GM18909 (cell line): ENCODE results near the gene CENPA.
A peak's percentile ranks its signal among the peaks of the same experiment; 100 is the strongest.
"Not testable (repeated sequence)": the region's sequence is repeated elsewhere in the genome, so short reads cannot be mapped to it uniquely, and the experiment has no call there.

Source experiments
- ATAC-seq: cut with Tn5 transposase; IDR thresholded peaks from one replicate; pipeline ENCODE4 v1.9.1; 2021; ENCODE audit warnings: mild to moderate bottlenecking; ENCODE audit not compliant: unreplicated experiment, poor library complexity

Gene CENPA

DNA sequence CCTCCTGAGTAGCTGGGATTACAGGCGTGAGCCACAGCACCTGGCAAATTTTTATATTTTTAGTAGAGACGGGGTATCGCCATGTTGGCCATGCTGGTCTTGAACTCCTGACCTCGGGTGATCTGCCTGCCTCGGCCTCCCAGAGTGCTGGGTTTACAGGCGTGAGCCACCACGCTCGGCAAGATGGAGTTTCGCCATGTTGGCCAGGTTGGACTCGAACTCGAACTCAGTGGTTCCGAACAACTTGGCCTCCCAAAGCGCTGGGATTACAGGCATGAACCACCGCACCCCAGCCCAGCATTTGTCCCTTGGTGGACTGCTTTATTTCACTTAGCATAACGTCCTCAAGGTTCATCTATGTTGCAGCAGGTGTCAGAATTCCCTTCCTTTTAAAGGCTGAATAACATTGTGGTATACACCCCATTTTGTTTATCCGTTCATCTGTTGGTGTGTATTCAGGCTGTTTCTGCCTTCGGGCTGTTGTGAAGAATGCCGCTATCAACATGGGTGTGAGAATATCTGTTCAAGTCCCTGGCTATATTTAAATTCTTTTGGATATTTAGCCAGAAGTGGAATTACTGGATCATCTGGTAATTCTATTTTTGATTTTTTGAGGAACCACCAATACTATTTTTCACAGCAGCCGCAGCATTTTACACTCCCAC is 1.2 kb upstream of the CENPA start:
- ATAC-seq: no peak

DNA sequence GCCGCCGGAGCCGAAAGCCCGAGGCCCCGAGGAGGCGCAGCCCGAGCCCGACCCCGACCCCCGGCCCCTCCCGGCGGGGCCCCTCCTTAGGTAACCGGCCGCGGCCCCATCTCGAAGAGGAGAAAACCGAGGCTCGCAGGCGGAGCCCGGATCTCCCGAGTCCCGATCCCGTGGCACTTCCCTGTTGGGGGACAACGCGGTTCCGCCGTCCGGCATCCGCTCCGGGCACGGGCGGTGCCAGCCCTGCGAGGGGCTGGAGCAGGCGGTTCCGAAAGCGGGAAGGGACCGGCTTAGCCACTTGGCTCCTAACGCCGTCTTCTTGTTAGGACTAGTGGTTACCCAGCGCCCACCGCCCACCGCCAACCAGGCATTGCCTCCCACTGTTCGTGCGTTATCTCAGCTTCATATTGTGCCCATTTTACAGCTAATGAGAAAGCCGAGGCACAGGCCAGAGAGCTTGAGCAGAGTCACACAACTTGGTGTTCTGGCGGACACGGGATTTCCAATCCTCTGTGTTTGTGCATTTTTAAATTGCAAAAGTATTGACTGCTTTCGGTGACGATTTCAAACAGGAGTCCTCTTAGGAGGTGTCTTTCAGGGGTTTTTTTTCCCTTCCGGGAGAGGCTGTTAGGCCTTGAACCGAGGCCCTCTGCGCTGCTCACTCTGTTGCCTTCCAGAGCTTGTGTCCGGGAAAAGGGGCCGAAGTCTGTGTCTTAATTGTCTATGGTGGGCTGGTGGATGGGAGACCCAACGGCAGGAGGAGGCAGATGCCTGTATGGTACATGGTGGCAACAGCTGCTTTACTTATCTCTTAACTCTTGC is 562 bp downstream of the CENPA start:
- peak; percentile 14 for ATAC-seq

DNA sequence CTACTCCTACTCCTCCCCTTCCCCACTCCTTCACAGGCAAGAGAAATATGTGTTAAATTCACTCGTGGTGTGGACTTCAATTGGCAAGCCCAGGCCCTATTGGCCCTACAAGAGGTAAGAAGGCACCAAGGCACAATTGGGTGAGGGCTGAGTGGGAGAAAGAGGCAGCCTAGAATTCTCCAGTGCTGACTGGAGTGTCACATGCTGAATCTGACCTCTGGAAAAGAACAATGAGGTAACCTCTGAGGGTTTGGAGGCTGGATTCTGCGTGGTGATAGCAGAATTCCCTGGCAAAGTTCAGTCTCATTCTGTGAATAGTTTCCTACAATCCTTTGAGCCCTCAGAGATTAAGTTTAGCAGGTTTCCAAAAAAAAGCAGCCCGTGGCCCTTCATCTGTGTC is 6.9 kb downstream of the CENPA start:
- no peak for ATAC-seq

DNA sequence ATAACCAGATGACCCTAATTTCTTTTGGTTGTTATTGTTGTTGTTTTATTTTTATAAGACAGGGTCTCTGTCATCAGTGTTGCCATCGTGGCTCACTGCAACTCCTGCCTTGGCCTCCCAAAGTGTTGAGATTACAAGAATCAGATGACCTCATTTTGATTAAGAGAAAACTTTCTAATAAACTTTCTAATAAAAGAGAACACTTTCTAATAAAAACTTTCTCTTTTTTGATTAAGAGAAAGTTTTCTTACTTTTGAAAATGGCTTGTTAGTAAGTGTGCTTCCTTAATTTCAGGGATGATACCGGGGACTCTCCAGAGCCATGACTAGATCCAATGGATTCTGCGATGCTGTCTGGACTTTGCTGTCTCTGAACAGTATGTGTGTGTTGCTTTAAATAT is 7.7 kb downstream of the CENPA start:
- no peak for ATAC-seq

DNA sequence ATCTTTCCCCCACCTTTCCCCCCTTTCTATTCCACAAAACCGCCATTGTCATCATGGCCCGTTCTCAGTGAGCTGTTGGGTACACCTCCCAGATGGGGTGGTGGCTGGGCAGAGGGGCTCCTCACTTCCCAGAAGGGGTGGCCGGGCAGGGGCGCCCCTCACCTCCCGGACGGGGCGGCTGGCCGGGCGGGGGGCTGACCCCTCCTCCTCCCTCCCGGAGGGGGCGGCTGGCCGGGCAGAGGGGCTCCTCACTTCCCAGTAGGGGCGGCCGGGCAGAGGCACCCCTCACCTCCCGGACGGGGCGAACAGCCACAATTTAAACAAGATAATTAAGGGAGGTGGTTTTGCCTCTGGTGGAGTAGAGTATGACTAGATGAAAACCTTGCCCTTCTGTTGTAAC is 9.3 kb downstream of the CENPA start:
- not testable (repeated sequence) for ATAC-seq

DNA sequence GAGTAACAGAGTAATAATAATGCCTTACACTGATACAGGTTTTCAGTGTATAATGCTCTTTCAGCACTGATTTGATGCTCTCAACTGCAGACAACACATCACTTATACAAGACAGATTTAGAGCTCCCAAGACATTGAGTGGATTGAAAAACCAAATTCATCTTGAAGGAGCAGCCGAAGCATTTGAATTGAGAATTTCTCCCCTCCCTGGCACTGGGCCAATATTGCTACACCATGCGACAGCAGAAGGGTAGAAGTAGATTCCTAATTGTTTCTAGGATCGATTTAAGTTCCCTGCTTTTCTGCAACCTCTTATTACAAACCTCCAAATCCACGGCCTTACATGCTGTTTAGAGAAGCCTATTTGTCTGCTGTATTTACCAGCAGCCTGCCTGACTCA is 15.5 kb downstream of the CENPA start:
- no peak for ATAC-seq

DNA sequence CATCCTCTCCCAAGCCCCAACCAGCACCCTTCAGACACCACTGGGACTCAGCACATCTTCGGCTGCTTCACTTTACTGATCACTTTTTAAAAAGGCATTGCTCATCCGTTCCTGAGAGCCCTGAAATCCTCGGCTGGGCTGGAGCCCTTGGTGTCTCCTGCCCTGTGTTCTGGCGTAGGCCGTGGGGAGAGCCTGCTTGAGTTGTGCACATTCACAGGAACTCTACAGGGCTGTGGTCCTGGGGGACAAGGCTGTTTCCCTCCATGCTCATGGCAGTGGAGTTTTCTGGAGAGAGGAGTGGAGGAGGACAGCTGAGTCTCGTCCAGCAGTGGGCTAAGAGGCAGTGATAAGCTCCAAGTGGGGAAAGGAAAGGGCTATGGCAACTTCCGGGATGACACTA is 15.9 kb downstream of the CENPA start:
- ATAC-seq: no peak

DNA sequence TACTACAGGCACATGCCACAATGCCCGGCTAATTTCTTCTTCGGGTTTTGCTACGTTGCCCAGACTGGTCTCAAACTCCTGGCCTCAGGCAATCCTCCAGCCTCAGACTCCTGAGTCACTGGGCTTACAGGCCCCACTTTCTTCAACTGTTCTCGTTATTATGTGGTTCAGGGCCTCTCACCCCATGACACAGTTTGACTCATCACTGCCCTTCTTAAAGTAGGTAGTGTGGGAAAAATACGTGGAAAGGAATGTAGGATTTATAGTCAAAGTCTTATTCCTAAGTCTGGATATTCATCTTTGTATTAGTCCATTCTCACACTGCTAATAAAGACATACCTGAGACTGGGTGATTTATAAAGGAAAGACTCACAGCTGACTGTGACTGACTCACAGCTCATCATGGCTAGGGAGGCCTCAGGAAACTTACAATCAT is 19.4 kb downstream of the CENPA start:
- ATAC-seq: no peak

DNA sequence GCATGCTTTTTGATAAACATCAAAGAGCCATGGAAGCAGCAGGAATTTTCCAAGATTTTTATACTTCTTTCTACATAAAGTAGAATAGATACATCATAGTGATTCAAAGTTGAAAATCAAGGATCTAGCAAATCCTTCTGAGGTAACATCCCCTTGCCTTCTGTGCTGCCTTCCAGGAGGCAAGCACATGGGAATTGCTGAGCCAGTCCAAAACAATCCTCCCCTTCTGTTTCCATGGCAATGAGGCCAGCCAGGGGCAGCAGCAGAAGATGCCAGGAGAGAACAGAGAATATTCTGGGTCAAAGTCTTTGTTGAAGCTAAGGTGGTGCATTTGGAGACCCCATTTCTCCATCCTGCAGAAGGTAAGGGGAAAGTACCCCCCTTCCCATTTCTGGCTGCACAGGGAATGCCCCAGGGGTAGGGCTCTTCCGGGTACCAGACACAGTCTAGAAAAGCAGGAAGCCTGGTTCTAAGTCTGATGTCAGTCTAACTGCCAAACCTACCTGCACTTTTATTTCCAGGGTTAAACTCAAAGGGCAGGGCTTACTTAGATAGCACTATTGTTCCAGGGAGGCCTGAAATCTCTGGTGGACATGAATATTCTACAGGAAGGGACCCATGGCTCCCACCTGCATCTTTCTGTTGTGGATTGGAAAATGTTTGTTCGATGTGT is 22.1 kb downstream of the CENPA start:
- ATAC-seq: no peak

DNA sequence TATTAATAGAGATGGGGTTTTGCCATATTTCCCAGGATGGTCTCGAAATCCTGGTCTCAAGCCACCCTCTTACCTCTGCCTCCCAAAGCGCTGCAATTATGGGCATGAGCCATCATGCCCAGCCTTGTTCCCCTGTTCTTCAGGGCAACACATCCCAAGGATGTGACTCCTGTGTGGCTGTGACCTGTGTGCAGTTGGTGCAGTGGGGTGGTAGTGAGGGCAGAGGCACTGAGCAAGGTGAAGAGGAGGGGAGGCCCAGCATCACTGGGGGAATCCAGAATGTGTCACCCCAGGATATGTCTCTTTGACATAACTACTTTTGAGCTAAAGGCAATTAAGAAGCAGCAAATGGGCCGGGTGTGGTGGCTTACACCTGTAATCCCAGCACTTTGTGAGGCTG is 23.4 kb downstream of the CENPA start:
- ATAC-seq: no peak

DNA sequence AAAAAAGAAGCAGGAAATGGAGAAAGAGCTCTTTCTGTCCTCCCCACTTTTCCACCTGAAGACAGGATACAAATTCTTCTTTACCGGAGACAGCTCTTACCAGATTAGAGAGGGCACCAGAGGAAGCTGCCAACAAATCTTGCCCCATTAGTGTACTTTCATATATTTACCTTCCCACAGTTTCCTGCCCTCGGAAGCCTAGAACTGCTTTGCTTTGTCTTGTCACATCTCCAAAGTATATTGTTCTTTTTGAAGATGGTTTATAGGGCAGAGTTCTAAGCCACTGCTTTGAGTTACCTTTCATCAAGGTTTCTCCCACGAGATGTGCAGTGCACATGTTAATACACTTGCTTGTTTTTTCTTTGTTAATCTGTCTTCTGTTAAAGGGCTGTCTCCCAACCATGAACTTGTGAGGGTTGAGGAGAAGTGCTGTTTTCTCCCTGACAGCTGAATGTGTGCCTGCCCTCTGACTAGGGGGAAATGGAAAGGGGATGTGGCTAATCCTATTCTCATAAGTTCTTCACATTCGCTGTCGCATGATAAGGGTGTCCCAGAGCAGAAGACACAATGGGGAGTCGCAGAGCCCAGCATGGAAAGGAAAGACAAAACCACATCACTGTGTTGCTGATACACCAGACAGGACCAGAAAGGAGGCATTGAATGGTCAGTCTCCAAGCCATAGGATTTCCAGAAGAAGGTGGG is 24.2 kb downstream of the CENPA start:
- no peak for ATAC-seq

DNA sequence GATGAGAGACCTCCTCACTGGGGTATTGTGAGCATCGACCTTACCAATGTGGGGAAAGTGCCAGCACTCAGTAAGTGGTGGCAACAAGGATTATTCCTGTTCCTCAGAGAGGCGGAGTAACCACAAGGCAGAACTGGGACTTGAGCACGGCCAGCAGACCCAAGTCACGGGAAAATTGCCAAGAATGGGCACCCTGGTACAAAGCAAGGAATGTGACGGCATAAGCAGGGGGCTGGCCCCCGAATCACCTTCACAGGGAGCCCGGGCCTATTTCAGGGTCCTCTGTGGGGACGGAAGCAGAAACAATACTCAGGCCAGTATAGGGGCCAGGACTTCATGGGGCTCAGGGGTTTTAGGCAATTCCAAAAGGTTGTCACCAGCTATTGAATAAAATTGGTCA is 25.4 kb downstream of the CENPA start:
- ATAC-seq: no peak

DNA sequence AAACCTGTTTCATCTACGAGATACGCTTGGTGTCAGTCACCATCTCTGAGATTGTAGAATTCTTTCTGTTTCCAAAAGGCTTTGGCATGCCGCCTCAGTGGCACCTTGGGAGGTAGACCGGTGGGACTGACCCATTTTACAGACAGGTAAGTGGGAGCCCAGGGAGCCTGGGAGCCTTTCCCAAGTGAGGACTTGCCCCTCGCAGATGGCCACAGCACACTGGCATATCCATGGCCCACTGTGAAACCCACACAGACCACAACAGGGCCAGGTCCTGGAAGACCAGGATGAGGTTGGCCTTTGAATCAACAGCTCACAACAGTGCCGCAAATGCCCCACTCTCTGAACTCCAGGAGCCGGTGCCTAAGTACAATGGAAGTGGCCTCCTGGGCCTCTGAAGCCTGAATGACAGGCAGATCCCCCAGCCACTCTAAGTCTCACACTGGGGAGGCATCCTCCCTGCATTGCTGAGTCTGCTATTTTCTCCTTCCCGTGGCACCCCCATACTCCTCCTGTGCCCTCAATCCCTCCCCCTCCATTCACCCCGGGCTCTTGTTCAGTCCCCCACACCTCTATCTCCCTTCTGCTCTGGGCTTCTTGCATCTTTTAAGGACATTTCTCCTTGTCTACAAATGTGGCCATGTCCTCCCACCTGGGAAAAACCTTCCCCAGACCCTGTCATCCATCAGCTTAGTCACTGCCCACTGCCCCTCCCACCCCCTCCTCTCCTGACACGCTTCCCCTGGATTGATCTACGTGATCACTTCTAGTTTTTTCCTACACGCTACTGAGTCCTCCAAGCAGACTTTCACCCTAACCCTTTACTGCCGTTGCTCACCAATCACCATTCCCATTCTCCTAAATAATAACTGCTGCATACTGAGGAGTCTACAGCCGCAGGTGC is 26.2 kb downstream of the CENPA start:
- no peak for ATAC-seq

DNA sequence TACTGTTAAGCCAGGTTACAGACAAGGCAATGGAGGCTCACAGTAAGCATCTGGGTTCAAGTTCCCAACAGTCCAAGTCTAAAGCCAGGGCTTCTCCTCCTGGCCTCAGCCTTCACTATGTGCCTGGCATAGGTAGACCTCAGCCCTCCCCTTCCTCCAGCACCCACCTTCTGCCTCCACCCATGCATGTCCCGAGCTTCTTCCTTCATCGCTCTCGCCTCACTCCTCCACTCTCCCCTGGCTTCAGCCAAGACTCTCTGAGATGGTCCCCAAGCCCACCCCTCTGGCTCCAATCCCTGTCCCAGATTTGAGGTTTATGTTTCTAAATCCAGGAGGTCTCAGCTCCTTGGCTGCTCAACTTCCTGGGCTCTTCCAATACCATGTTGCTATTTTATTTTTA is 26.9 kb downstream of the CENPA start:
- ATAC-seq: no peak

DNA sequence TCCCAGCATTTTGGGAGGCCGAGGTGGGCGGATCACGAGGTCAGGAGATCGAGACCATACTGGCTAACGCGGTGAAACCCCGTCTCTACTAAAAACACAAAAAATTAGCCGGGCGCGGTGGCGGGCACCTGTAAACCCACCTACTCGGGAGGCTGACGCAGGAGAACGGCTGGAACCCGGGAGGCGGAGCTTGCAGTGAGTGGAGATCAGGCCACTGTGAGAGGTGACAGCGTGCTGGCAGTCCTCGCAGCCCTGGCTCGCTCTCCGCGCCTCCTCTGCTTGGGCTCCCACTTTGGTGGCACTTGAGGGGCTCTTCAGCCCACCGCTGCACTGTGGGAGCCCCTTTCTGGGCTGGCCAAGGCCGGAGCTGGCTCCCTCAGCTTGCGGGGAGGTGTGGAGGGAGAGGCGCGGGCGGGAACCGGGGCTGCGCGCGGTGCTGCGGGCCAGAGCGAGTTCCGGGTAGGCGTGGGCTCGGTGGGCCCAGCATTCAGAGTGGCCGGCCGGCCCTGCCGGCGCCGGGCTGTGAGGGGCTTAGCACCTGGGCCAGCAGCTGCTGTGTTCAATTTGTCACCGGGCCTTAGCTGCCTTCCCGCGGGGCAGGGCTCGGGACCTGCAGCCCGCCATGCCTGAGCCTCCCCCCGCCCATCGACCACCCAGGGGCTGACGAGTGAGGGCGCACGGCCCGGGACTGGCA is 28.4 kb downstream of the CENPA start:
- ATAC-seq: not testable (repeated sequence)

DNA sequence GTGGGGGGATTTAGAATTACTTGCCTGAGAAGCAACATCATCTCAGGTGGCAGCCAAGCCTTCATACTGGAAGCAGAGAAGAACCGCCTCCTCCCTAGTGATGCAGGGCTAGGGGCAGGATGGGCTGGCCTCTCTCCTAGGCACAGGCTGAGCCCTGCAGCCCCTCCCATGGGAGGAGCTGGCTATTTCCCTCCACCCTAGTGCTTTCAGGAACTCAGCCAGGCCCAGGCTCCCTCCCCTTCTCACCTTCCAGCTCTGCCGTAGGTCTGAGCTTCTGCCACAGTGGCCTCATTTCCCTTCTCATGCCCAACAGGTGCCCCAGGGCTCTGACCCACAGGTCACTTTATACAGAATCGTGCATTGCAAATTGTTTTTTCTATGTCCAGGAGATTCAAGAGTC is 31.0 kb downstream of the CENPA start:
- ATAC-seq: no peak

DNA sequence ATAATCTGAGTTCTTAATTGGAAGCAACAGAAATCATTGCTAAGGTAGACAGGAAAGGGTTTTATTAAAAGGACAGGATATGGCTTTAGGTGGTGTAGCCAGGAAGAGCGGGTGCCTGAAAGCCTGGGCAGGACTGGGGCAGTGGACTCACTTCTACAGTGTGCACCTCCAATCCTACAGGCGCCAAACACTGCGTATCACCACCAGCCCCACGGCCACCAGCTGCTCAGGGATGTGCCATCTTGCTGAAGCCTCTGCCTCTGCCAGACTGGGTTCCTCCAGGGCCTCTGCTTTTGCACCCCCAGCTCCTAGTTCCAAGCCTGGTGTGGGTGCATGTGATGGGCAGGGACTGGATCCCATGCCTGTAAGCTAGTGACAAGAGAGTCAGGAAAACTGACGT is 32.4 kb downstream of the CENPA start:
- no peak for ATAC-seq

DNA sequence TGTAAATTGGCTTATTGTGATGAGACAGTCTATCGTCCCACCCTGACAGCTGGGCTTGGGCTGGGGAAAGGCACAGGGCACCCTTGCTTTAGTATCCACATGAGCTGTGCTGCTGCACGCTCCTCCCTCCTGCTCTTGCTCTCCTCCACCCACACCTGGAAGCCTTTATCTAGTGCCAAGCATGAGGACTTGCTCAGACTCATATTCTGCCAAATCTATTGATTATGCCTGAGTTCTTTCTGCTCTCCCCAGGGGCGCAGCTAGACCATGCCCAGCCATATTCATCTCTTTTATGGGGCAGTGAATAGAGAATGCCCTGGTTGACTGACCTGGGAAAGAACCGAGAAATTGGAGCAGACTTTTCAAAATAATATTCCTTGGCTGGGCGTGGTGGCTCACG is 33.1 kb downstream of the CENPA start:
- no peak for ATAC-seq

DNA sequence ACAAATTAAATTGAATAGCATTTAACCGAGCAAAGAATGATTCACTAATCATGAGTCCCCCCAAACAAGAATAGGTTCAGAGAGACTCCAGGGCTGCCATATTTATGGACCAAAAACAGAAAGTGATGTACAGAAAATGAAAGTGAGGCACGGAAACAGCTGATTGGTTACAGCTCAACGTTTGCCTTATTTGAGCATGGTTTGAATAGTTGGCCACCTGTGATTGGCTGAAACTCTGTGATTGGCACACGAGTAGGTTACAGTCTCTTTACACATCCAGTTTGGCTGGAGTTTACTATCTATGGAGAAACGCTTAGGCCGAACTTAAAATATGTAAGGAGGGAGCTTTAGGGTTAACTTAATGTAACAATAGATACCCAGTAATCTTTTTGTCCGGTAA is 35.1 kb downstream of the CENPA start:
- ATAC-seq: no peak
